ENCODE measurements around the gene CCR3.

Gene CCR3

DNA sequence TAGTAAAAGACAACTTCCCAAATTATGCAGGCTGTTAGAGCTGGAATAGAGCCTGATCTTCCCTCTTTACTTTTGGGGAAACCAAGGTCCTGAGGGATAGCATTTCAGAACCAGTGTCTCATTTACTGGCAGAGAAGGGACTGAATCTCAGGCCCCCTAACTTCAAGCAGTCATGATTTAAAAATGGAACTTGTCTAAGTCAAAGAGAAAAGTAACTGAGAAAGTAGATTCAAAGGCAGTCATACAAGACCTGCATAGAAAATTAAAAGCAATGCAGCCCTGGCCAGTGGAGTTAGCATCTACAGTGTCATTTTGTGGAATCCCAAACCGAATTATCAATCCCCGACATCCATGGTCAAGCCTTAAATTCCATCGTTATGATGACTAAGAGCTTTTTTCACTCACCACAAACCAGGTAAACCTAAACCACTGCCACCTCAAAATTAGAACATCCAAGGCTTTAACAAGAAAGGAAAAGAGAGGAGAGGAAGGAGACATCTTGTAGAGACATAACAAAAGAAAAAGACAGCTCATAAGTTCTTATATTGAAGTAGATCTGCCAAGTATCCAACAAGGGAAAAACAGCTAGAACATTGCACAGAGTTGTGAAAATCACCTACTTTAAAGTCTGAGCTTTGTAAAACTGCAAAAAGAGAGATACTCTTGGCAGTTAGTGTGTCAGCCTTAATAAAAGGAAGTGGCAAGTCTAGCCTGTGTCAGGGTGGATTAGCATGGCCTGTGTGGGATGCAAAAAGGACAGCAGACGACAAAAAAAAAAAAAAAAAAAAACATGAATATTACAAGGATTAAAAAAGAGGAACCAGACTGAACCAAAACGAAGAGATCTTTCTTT lies 57.6 kb downstream of the CCR3 start:
- no peak for DNase-seq

DNA sequence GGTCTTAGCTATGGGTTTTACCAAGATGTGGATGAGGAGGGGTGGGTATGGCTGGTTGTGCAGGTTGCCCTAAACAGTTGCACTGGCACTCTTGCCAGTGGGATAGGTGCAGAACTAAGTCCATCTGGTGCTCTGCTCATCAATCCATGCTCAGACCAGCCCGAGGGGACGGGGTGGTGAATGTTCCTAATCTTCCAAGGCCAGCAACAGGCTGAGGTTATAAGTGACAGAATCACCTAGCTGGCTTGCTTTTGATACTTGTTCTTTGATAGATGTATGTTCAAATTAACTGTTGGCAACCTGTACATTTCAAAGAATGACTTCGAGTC lies 58.2 kb downstream of the CCR3 start:
- no peak for DNase-seq

DNA sequence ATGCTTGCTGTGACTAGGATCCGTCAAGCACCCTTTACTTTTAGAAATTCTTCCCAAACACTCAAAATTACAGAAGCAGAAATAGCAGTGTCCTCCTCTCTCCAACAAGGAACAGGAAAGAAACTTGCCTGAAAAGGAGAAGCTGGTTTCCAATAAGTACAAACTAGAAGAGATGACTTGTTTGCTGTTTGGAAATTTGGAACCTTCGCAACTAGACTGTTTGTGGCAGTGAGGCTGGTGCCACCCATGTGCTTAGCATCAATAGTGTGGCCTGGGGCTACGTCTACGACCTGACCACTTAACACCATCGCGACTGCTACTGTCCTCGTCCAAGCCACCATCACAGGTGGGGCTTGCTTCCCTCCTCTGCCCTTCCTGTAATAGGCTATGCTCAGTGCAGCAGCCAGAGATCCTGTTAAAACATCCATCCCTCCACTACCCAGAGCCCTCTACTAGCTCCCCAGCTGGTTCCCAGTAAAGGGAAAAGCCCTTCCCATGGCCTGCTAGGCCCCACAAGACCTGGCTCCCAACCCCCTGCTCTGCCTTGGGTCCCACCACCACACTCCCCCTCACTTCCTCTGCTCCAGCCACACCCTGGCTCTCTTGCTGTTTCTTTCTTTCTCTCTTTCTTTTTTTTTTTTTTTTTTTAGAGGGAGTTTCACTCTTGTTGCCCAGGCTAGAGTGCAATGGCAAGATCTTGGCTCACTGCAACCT lies 59.0 kb downstream of the CCR3 start:
- DNase-seq, result no peak

DNA sequence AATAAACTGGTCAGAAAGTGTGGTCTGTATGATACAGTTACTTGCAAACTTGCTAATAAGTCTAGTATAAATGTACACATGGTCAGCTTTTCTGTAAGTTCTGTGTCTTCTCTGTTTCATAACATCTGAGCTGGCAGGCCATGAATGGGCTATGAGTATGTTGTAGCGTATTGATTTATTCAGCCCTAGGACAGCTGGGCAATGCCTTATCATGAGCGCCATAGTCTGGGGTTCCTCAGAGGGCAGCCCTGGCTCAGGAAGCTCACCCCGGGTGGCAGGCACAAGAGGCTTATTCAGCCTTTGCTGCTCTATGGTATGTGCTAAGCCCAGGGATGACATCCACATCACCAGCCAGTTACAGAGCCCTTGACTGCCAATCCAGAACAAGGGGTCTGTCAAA lies 61.0 kb downstream of the CCR3 start:
- no peak for DNase-seq

DNA sequence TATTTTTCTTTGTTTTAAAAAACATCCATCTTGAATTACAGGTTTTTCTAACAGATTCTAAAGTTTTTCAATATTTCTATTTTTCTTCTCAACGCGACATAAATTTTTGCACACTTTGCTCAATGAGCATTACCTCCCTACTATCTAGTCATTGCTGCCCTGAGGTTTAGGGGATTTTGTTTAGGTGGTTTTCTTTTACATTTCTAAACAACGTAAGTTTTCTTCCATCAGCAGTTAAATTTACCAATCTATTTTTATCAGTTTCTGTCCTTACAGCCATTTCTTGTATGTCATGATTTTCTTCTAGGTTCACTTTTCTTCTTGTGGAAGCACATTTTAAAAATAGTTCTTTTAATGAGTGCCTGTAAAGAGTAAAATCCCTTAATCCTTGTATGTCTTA lies 62.5 kb downstream of the CCR3 start:
- DNase-seq, result no peak

DNA sequence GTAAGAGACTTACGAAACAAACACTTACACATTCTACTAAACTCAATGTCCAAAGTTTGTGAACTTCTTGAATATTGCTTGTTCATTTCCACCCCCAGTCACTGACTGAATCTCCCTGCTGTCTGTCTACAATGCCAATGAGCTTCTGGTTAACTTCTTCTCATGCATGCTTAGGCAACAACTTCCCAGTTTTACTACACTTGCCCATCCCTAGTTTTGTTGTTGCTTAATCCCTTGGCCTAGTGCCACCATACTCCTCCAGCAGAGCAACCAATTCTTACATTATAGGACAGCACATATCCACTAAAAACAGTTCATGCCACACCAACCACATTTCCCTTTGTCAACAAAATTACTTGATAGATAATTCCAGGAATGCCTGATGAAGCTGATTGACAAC lies 70.7 kb downstream of the CCR3 start:
- no peak for DNase-seq

DNA sequence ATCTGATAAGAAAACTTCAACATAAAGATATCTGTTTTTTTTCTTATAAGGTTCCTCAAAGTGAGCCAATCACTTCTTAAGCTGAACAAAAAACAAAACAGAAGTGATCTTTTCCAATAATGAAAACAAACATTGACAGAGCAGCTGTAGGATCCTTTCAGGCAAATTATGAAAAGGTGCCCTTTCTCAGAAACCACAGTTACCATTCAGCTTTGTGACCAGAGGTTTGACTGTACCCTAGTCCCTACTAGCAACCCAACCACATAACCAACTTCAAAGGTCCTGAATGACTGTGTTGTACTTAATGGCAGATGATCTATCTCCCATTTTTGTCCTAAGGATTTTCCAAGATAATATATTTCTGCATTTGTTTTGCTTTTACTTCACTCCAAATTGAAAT lies 72.3 kb downstream of the CCR3 start:
- no peak for DNase-seq

DNA sequence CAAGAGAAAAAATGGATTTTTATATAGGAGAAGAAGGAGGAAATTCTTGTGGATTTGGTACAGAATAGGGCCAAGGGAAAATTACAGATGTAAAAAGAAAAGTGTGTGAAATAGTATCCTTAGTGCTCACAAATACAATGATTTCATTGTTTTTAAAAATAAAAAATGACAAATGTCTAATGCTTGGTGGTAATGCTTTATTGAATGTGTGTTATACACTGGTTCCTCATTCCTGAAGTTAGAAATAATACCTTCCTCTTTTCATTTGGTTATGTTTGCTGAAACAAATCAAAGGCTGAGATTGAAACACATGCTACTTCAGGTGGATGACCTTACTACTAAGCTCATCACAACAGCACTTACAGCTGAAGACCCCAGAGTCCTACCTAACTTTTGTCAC lies 73.9 kb downstream of the CCR3 start:
- DNase-seq, result no peak
